IMR-90 (cell line): ENCODE results near the gene IGSF9B.

ENCODE experiments used
- POLR2A ChIP-seq: IDR thresholded peaks from 2 replicates; pipeline ENCODE4 v1.6.1; 2012; ENCODE audit warnings: mild to moderate bottlenecking, low read depth, low read length
- RAD21 ChIP-seq: IDR thresholded peaks from 2 replicates; pipeline ENCODE4 v1.6.1; 2012; ENCODE audit warnings: low read length, improper control_type of control experiment
- TF ChIP-seq, protein P1 (sequence below): conservative IDR thresholded peaks from 2 replicates; pipeline ENCODE4 v1.5.1; 2012; ENCODE audit warnings: mild to moderate bottlenecking, low read depth, low read length, improper control_type of control experiment

DNA sequence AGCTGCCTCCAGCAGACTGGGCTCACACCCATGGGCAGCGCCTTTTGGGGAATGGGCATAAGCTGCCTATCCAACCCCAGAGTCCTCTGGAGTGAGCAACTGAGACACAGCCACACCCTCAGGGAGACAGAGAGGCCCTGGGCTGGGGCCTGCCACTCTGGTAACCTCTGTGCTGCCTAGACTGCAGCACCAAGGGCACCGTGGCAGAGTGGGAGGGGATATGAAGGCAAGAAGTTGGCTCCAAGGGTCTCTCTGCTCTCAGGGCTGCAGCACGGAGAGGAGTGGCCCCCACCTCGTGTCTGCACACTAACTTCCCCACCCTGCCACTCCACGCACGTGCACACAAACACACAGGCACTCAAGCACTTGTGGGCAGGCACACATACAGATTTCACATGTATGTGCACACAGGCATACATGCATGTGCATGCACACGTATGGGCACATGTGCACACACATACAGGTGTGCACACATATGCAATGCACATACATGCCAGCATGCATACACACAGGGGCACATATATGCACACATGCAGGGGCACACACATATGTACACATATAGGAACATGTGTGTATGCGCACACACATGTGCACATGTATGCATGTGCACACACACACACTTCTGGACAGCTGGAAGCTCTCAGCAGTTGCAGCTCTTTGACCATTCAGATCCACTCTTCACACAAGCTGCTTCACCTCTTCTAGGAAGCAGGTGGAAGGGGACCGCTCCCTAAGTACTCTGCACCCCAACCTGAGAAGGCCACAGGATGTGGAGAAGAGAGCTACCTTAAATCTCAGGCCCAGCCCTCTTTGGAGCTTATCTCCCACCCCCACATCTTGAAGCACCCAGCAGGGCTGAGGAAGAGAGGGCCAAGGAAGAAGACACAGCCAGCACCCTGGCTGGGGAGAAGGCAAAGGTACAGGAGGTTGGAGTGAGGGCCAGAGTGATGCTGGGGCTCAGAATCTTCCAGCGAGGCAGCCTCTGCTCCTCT lies 4.3 kb downstream of the IGSF9B start:
- TF ChIP-seq POLR2A (no peak), RAD21 (no peak)
- TF ChIP-seq, protein P1, sequence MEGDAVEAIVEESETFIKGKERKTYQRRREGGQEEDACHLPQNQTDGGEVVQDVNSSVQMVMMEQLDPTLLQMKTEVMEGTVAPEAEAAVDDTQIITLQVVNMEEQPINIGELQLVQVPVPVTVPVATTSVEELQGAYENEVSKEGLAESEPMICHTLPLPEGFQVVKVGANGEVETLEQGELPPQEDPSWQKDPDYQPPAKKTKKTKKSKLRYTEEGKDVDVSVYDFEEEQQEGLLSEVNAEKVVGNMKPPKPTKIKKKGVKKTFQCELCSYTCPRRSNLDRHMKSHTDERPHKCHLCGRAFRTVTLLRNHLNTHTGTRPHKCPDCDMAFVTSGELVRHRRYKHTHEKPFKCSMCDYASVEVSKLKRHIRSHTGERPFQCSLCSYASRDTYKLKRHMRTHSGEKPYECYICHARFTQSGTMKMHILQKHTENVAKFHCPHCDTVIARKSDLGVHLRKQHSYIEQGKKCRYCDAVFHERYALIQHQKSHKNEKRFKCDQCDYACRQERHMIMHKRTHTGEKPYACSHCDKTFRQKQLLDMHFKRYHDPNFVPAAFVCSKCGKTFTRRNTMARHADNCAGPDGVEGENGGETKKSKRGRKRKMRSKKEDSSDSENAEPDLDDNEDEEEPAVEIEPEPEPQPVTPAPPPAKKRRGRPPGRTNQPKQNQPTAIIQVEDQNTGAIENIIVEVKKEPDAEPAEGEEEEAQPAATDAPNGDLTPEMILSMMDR = no peak
